HG03469 (cell line): Measurements from ENCODE around the gene SH3RF3.

Experiments used
- ATAC-seq: cut with Tn5 transposase; IDR thresholded peaks from one replicate; pipeline ENCODE4 v1.9.1; 2021; ENCODE audit warnings: mild to moderate bottlenecking, moderate library complexity, moderate number of reproducible peaks; ENCODE audit not compliant: unreplicated experiment

SH3RF3 gene

DNA sequence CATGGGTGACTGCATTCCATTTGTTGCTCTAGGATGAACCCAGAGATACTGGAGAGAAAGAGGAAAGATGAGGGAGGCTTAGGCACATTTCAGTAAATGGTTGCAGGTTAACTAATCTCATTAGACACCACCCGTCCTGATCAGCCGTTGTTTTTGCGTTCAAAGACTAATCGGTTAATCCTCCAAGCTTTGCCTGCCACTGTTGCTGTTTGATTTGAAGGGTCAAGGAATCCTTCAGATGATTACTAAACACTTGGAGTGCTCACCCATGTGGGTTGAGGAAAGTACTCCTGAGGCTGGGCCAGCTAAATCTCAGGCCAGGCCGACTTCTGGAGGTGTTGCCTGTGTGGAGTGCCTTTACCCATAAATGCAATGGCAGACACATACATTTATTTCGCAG, 8.6 kb downstream of the SH3RF3 start:
- no peak for ATAC-seq

DNA sequence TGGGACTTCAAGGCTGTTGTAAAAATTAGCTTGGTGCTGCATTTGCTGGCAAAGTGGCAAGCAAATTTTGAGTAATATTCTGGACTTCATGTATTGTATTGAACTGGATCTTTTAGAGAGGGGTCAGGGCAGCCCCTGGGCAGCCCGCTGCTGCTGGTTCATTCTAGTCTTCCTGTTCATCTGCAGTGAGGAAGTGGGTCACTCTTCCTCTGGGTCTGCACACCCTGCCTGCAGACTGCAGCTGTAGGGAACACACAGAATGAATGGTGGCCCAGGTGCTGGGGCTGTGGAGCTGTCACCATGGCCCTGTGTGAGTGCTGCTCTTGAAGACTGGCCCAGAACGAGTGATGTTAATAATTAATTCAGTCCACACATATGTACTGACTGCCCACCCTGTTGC, 9.4 kb downstream of the SH3RF3 start:
- ATAC-seq, result no peak

DNA sequence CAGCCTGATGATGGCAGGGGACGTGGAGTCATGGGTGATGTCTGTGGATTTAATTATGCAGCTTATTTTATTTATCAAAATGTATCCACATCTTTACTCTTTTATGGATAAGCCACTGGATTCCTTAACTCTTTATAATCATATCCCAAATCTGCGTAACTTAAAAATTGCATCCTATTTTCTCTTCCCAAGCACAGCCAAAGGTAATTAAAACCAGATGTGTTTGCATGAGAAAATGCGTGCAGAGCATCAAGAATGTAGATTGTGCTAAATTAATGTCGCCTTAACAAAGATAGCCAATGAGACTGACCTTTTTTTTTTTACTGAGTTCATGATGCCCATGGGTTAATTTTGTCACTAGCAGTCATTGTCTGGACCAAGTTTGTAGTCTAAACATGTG, 10.0 kb downstream of the SH3RF3 start:
- ATAC-seq, result no peak

DNA sequence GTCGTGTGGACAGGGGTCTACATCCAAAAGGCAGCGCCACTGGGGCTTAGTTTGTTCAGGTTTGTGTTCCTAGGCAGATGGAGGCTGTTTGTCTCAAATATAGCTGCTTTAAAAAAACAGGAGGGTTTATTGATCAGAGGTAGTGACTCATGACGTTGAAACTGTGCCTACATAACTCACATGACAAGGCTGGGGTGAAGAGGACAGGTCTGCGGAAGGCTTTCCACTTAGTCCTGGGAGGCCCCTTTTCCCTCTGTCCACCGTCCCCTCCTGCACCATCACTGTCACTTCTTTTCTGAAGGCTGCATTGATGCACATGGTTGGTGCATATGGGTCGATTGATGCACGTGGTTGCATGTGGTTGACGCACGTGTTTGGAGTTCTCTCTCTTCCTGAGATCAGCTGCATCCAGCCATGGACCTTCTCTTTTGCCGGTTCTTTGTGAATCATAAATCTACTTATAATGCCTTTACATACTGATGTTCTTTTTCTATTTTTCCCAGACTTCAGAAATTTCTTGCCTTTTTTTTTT, 10.9 kb downstream of the SH3RF3 start:
- no peak for ATAC-seq

DNA sequence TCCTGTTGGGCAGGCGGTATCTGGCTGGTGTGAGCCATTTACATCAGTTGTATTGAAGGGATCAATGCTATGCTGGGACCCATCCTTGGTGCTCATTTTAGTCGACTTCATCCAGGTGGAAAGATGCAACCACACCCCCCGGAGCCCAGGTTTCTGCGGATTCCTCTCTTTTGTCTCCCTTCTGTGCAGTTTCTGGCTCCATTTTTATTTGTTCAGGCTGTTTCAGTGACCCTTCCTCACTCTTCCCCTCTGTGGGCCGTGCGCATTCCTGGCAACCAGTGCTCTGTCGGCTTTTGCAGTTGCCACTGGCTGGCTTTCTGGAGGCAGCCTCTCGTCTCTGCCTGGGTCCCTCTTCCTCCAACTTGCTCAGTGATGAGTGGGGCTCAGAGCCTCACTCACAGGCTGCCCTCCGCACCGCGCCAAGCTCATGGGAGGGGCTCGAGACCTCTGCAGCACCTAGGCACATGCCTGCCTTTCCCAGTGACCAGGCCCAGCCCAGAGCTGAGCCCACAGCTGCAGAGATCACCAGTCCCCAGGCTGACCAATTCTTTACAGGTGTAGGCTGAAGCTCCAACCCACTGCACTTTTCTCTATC, 12.1 kb downstream of the SH3RF3 start:
- no peak for ATAC-seq

DNA sequence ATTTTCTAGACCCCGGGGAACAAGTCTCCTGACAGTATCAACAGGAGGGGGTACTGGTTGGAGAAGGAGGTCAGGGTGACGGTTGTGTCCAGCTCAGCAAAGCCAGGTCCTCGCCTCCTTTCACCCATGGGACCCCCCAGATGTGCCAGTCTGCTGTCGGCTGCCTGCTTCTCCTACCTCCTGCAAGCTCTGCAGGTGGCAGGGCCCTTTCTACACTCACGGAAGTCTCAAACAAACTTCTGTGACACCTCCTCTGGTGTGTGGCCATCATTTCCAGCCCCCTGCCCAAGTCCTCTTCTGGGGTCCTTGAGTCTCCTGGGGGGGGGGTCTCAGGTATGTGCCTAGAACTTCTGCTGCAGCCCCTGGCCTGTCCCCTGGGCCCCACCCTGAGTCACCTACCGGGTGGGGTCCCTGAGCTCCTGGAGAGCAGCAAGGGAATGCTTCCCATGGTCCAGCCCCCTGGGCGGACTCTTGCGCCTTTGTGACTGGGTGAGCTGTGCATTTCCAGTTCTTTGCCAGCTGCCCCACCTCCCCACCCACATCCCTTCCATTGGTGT, 12.8 kb downstream of the SH3RF3 start:
- no peak for ATAC-seq

DNA sequence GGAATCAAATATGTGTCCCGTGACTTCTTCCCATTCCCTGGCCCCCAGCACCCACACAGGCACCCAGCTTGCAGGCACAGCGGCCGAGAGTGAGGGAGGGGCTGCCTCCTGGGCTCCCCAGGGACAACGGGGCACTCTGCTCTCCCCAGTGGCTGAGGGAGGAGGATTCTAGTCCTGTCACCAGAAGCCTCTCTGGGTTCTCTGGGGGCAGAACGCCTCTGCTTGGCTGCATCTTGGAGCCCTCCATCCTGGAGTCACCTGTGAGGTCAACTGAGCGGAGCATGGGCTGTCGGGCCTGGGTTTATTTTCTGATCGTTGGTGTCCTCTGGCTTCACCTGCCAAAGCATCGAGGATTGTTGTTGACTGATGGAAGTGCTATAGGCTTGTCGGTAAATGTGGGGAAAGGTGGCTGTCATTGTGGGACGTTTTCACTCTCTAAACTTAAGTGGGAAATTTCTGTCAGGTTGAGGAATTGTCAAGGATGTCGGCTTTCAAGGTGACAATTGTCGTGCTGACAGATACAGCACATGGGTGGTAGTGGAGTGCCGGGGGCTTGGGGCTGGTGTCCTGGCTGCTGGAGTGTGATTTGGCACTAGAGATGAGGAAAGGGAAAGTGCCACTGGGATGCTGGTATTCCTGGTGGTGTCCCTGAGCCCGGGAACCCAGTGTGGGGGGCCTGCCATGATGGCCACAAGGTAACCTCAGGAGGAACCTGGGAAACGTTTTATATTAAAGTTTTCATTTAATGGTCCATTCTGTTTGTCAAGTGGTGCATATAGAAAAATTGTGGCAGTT, 13.6 kb downstream of the SH3RF3 start:
- no peak for ATAC-seq

DNA sequence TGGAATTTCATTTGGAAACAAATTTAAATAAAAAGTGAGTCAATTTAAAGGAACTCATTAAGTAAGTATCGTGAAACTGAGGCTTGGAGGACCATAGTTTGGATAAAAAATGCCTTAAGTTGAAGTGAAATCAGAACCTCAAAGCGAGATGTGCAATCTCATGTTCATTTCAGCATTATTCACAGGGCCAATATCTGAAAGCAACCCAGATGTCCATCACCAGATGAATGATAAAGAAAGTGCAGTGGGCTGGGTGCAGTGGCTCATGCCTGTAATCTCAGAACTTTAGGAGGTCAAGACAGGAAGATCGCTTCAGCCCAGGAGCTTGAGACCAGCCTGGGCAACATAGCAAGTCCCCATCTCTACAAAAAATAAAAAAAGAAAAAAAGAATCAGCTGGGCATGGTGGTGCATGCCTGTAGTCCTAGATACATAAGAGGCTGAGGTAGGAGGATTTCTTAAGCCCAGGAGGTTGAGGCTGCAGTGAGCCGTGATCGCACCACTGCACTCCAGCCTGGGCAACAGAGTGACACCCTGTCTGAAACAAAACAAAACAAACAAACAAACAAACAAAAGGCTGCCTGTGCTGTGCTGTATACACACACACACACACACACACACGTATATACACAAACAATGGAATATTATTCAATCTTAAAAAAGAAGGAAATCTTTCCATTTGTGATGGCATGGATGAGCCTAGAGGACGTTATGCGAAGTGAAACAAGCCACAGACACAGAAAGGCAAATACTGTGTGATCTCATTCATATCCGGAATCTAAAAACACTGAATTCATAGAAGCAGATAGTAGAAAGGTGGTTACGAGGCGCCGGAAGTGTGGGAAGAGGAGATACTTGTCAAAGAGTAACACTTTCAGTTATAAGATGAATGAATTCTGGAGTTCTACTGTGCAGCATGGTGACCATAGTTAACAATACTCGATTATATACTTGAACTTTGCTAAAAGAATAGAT, 14.5 kb downstream of the SH3RF3 start:
- peak; percentile 47 for ATAC-seq

DNA sequence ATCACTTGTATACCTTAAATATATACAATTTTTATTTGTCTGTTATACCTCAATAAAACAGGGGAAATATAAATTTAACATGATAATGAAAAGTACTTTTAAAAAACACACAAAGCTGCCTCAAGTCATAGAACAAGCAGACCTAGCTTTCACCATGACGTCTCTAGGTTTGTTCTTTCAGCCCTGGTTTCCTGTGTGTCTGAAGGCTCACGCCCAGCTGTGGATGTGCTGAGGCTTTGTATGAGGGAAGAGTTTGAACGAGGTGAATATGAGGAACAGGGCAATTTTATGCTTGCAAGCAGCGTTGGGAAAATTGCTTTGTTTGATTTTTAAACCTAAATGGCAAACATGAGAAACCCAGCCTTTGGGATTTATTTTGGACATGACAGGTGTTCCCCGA, 15.3 kb downstream of the SH3RF3 start:
- ATAC-seq, result no peak

DNA sequence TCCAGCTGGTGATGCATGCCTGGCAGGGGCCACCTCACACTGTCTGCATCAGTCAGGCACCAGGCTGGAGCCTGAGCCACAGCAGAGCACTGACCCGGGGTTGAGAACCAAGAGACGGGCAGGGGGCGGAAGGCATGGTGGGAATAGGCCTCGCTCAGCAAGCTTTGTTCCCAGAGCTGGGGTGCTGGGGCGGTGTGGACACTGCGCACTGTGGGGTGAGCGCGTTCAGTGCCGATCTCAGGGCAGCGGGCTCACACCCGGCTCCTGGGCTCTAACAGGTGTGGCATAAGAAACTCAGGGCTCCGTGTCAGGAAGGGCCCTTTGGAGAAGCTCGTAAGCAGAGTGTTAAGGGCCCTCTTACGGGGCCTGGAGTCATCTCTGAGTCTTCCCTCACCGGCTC, 15.7 kb downstream of the SH3RF3 start:
- ATAC-seq, result no peak

DNA sequence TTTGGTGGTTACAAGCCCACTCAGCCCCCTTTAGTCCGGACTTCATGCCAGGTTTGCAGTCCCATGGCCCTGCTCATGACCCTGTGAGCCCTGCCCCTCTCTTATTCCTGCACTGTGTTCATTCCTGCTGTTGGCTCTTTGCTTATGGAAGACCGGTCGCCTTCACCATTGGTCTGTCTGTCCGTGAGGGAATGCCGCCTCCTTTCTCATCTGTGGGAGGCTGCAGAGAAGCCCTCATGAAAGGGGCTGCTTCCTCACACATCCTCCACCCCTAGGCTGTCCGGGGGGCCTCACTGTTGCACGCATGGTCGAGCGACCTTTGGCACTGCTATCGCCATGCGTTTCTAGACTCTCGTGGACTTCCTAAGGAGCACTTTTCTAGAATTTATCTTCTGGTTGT, 16.3 kb downstream of the SH3RF3 start:
- ATAC-seq, result no peak

DNA sequence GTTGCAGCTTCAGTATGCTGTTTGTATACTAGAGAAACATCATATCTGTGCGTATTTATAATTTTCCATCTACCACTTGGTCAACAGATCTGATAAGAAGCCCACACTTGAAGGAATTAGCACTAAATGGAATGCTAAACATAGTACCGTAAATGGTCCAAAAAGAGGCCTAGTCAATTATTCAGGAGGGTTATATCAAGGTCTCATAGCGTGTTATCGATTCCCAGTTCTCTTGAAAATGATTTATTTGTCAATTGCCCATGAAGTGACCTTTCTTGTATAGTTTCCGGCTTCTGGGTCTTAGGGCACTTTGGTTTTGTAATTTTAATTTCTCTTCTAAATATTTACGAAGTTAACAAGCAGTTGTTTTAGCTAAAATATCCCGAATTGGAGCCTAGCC, 18.4 kb downstream of the SH3RF3 start:
- no peak for ATAC-seq

DNA sequence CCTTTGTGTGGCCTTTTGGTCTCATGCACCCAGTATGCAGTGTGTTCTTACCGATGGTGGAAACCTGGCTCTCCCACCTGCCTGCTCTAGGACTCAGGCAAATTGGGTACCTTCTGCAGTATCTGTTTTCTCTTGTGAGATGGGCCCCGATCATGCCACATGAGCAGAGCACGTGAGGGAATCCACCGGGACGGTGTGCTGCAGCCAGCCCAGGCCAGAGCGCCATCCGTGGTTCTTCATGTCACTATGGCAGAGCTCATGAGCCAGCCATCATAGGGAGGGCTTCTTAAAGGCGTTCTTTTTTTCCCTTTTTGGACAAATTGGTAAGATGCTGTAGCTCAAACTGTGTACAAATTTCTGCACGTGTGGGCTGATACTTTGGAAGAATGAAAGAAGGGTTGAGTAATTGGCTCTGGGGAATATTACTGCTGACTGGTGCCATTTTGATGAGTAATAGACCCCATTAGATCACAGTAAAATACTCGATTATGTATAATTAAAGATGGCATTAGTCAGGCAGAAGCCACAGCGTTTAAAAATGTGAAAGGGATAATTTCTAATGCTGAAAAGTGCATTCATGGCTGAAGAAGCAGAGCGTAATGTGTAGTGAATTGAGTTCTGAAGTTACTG, 19.2 kb downstream of the SH3RF3 start:
- ATAC-seq, result no peak

DNA sequence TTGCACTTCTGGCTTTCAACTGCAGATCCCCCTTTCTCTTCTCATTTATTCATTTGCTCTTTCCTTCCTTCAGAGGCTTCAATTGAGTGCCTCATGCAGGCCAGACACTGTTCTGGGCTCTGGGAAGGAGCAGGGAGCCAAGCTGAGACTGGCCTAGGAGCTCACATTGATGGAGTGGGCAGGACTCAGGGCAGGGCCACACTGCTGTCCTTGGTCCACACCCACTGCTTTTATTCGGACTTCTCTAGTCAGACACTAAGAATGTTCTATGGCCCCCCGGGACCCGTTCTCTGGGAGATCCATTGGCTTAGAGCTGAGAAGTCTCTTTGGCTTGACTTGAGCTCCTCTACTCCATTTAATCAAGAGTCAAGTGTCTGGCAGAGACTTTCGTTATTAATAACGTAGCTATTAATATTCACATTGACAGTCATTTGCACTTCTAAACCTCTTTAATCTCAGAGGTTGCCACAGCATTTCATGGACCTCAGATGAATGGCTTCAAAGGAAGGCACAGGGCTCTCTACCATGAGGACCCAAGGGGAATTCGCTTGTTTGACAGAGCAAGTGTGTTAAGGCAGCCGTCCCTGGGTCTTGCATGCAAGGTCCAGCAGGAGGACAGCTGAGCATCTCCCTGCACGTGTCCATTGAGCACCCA, 20.1 kb downstream of the SH3RF3 start:
- no peak for ATAC-seq

DNA sequence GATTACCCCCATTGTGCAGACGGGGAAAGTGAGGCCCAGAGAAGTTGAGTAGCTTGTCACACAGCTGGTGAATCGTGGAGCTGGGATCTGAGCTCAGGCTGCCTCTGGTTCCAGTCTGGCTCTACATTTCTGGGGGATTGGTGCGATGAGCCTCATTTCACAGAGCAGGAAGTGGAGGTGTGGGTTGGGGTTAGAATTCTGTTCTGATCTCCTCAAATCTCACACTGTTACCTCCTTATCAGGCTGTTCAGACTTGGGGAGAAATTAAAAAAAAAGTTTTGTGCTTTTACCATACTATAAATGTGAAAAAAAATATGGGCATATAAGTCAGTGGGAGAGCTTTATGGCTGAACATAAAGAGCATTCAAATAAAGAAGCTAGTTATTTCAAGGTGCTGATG, 21.6 kb downstream of the SH3RF3 start:
- ATAC-seq, result no peak

DNA sequence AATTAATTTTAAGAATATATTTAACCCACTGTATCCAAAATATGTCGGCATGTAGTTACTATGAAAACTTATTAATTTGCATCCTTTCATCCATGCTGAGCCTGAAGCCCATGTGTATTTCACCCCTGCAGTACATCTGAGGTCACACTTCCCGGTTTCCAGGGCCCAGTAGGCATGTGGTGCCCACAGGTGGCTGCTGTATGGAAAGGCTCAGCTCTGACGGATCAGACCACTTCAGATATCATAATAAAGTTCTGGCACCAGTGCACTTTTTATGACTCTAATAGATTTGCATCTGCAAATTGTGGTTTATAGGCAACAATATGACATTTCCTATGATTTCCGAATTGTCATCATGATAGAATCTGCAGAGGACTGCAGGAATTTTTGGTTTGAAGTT, 22.5 kb downstream of the SH3RF3 start:
- no peak for ATAC-seq

DNA sequence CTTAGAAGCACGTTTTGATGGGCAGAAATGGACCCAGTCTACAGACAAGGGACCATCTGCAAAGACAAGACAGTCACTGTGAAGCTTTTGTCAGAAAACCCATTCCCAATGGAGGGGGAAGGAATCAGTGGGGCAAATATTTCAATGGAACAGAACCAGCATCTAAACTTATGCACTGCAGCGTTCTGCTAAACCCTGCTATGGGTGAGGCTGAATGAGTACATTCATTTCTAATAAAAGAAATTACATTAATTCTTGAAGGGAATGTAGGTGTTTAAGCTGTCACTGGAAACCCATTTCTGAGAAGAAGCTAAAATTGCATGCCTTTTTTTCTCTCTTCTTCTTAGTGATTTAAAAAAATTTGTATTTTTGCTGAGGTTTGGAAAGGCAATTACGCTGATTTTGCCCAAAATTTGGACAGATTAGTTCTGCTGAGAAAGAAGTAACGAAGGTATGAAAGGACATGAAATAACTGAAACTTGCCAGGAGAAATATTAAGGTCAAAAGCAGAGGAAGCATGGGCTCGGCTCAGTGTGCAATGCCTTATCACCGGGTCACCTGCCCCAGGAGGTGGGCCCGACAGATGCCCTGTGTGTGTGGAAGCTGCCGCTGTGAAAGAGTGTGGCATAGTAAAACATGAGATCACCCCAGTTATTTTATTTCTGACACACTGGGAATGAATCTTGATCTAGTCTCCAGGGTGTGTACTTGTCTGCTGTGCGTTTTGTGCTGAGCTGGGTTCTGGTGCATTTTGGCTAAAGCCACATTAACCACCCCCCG, 24.2 kb downstream of the SH3RF3 start:
- ATAC-seq, result no peak

DNA sequence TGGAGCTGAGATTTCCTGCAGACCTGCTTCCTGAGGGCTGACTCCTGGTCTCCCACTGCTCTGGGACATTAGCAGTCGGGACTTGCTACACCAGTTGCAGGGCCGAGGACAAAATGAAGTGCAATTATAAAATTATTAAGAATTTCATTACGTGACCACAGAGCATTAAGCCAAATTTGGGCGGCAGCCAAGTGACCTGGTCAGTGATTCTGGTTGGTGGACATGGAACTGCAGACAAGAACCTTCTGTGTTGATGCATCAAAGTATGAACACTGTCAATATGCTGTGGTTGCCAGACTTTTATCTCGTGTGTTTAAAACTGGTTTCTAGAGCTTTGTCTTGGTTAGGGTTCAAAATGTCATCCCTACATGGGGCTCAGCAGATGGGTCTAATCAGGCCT, 24.8 kb downstream of the SH3RF3 start:
- no peak for ATAC-seq

DNA sequence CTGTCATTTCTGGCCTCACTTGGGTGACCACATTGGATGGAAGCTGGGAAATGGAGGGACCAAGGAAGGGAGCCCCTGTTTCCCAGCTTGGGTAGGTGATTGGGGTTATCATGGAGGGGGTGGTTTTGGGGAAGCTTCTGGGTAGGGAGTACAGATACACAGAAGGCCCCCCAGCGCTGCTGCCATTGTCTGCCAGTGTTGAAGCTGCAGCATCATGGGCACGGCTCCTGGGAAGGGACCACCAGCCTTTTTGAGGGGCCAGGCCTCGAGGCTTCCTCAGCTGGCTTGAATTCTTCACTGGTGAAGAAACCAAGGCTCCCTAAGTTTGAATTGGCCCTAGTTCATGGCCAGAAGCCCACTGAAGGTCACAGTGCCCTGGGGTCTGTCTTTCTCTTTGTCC, 25.2 kb downstream of the SH3RF3 start:
- ATAC-seq, result no peak
